OCI-LY1 (cell line): ENCODE results near the gene RANBP1.

Experiments
- CTCF ChIP-seq: fragments of 200-600 bp; sonication (generic), shearing (Covaris generic); IDR thresholded peaks from 2 replicates; pipeline ENCODE4 v1.5.1; 2017; ENCODE audit warnings: mild to moderate bottlenecking, antibody characterized with exemption, low read length, moderate library complexity, mixed read lengths
- EZH2 ChIP-seq: fragments of 200-600 bp; sonication (generic), shearing (Covaris generic); IDR thresholded peaks from 2 replicates; pipeline ENCODE4 v1.8.0; 2017; ENCODE audit warnings: borderline replicate concordance, mixed run types, mild to moderate bottlenecking, antibody characterized with exemption, low read length, moderate library complexity, mixed read lengths

GRCh38 chr22:20083891-20084546 lies 31.9 kb upstream of the RANBP1 start:
- TF ChIP-seq CTCF = no peak
- no peak for TF ChIP-seq EZH2
